OCI-M2 (cell line): ENCODE results near the gene MAP7.

Experiments
- DNase-seq: peaks from one replicate; lab custom pipeline; 2025; ENCODE audit not compliant: unreplicated experiment; lab: John Stamatoyannopoulos, UW

Gene MAP7

DNA sequence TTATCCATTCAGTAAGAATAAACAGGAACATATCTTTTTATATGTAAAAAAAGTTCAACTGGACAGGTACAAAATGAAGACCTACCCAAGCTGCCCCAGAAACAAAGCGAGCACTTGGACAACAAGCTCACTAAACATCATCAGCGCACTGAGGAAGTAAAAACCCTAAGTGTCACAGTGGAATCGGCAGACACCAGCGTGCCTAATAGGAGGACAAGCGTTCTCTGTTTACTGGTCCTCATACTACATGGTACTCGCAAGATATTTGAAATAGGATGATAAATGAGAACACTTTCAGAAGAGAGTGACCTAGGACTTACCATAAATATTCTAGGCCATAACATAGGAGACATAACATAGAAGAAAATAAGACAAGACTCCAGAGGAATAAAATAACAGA lies 18.2 kb downstream of the MAP7 start:
- DNase-seq, result no peak

DNA sequence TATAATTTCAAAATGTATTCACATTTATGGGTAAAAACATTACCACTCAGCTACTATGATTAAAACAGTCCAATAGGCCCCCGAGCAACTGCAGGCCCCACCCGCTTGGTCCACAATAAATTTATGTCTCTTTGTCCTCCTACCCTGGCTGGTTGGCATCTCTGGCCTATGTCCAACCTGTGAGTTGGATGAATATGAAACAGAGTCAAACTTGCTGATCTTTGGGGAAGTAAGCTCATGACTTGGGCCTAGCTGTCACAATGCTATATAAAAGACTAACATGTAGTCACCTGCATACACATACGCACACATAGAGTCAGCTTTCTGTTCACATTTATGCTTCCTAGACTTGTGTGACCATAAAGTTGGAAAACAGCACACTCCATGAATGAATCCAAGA lies 20.5 kb downstream of the MAP7 start:
- no peak for DNase-seq

DNA sequence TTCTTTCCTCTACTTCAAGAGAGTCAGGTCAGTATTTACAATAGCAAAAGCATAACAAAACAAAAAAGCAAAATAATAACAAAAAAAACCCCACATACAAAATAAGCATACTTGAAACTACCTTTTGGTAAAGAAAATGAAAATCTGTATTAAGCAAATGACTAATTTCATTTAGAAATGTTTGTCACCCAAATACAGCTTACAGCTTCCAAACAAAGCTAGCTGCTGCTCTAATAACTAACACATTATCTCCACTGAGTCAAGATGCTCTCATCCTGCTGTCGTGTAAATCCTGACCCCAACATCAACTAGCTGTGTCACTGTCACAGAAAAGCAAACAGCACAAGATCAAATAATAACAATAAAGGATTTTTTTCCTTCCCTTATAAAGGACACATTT lies 21.7 kb downstream of the MAP7 start:
- DNase-seq, result no peak

DNA sequence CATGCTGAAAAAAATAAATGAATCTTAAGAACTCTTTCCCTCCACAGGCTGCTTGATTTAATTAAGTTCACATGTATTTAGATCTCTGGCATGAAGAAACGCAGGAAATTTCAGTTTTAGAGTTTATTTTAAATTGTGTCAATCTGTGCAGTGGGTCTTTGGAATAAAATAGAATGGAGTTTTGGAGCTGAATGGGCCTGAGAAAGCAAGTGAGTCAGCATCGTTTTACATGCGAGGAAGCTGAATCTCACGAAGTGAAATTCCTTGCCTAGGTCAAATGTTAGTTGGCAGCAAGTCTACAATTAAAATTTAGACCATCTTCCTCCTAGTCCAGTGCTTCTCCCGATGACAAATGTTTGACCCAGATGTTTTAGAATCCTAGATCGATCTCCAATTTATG lies 22.4 kb downstream of the MAP7 start:
- DNase-seq, result no peak

DNA sequence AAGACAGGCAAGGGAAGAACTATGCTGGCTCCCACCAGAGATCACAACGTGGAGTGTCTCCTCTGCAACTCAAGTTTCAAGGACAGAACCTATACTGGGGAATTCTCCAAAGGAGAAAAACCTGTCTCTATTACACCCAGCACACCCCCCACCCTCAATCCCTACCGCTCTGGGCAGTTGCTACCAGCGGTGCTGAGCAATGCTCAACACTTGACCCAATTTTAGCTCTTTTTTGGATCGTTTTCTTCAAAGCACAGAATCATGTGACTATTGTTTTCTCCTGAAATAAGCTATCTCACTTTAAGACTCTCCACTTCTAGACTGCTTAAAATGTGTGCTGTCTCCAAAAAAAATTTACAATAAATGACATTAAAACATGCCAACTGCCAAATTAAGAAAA lies 23.3 kb downstream of the MAP7 start:
- DNase-seq, result no peak

DNA sequence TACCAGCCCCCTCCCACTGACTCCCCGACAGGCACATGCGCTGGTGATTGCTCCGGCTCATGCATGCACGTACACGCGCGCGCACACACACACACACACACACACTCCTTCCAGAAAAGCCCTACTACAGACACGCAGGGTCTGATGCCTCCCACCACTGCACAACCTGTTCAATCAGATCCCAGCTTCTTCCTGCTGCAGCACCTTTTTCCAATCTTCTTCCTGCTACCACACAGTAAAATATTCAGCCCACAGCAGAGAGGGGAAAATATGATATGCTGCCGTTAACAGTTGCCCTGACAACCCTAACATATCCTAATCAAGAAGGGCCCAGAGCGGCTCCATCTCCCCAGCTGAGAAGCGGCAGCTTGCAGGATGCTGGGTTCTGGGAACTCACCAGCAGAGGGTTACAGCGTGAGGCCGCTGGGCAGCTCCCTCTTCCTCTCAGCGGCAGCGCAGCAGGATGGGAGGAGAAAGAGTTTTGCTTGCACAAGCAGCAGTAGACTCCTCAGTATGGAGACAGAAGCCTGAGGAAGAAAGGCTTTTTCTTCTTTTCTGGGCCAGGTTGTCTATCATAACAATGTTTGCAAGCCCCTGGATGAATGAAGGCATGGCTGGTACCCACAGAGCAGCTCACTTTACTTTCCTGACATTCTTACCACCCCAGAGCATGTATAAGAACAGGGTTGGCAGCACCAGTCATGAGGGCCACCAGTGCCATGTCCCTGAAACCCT lies 23.9 kb downstream of the MAP7 start:
- DNase-seq, result no peak

DNA sequence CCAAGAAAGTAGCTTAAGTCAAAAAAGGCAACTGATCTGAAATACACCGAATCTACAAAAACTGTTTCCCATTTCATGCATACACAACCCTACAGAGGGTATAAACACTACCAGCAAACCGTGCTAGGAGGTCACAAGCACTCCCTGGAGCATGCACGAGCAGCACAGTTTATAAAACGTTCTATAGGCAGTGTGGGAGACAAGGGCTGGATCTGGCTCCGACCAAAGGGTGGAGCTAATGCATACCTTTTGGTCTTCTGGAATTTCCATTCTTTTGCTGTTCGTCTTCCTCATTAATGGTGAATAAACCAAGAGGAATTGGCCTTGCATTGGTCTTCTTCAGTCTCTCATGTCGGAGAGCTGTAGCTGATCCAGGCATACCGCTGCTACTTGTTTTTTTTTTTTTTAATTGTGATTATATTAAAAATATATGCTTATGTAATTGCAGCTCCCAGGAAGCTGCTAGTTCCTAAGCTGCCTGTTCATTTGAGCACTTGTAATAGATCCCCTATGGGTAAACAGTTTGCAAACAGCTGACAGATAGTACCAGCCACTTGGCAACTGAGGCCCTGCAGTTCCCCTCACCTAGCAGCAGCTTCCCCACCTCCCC lies 24.5 kb downstream of the MAP7 start:
- DNase-seq, result no peak

DNA sequence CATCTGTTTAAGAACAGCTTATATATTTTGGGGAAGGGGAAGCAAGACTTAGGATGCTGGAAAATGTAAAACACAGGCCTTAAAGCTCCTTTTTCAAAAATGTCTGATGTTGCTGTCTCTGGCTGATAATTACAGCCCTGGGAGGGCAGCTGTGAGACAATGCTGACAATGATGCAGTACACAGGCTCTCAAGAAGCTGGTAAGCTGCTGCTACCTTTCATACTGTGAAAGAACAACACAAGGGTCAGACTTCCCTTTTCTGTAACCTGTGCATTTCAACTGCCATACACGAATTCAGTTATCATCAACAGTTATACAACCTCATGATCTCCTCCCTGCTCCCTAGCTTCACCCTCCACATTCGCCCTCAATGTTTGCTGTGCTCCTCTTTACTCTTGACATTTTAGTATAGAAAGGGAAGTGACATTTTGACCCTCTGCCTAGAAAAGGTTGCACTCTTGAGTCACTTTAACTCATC lies 25.2 kb downstream of the MAP7 start:
- no peak for DNase-seq

DNA sequence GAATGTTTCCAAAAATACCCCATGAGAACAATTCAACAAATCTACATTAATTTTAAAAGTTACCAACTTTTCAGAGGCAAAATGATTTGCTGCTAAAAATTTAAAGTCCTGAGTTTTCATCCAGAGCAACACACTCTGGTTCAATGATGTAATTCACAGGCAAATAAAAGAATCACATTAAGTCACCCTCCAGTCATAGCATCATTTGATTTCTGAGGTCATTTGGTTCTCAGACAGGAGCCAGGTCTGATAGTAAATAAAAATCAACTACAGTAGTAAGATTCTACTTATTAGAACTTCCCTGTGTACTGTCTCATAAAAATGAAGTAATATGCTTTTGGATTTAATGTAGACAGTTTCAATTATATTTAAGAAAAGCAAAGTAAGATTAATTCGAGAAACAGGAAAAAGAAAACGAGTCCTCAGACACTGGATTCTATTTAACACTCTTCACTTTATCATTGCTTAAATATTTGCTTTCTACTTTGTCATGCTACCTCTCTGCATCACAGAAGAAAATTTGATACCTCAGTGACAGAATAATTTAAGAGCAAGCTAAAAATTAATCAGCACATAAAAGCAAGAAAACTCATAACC lies 25.8 kb downstream of the MAP7 start:
- no peak for DNase-seq

DNA sequence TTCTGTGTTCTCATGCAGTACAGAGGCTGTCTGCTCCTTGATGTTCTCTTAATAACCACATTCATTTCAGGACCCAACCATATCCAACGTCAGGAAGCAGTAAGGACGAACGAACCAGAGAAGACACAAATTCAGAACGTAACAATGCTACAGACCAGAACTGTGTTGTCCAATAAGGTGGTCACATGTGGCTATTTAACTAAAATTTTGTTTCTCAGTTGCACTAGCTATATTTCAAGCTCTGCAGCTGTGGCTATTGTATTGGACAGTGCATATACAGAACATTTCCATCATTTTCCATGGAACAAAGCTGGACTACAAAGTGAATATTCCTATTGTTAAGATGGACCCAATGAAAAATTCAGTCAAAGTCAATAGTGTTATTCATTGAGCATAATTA lies 27.0 kb downstream of the MAP7 start:
- DNase-seq, result no peak

DNA sequence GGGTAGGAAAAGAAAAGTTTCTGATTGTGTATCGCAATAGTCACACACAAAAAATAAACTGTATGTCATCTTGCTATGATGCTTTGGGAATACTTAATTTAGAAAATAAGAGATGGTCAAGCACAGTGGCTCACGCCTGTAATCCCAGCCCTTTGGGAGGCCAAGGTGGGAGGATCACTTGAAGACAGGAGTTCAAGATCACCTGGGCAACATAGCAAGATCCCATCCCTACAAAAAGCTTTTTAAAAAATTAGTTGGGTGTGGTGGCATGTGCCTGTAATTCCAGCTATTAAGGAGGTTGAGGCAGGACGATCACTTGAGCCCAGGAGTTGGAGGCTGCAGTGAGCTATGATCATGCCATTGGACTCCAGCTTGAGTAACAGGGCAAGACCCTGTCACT lies 27.6 kb downstream of the MAP7 start:
- DNase-seq, result no peak

DNA sequence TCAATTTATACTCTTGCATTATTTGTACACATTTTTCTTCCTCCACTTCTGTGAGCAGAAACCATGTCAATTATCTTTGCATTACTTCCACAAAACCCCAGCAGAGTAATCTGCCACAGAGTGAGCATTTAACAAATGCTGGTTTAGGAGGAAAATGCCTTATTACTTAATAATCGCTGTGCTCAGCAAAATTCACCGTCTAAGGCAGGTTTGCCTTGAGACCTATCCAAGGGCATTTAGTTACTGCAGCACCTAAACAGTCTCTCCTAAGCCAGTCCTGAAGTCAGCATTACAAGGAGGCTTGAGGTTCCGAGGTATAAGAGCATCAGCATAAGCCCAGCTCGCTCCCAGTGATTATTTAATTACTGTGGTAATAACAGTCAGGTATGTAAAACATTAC lies 28.3 kb downstream of the MAP7 start:
- DNase-seq, result no peak

DNA sequence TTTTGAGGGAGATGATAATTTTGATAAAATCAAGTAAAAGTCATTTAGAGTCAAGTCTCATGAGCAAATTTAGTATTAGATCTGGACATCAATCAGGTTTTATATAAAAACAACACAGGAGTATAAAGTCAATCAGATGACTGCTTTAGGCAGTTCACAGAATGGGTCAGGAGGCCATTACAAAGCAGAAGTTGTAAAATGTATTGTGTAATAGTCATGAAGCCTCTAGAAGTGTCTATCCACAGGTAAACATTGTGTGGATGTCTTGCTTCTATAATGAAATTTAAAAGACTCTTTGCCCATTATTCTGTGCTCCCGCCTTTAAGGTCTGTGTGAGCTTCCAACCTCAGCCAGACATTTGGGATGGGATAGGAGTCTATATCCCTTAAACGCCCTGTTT lies 28.8 kb downstream of the MAP7 start:
- no peak for DNase-seq

DNA sequence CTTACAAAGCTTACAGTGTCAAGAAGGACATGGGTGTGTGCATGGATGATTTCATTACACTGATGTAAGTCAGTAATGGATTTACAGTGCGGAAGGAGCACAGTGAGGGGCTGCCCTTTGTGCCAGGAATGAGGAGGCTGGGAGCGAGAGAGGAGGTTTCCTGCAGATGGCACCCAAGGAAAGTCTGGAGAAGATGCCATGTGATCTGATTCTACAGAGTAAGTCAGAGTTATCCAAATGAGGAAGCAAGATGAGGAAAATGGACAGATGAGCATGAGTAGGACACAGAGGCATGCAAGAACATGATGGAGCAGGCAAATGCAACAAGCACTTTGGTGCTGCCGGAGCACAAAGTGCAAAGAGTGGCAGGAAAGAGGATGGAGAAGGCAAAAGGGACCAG lies 29.7 kb downstream of the MAP7 start:
- DNase-seq, result no peak

DNA sequence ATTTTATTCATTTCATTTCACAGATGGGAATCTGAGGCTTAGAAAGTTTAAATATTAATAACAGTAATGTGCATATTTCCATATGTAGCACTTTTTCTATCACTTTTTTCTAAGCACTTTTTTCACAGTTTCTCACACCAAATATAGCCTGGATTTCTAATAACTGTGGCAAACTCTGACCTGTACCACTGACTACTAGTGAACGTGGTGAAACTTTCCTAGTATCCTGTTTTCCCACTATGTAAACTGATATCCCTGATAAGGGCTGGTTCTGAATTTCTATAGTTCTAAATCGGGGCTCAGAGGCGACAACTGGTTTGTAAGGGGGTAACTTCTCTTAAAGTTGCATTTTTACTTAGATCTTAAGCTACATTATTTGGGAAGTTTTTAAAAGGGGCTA lies 32.6 kb downstream of the MAP7 start:
- no peak for DNase-seq

DNA sequence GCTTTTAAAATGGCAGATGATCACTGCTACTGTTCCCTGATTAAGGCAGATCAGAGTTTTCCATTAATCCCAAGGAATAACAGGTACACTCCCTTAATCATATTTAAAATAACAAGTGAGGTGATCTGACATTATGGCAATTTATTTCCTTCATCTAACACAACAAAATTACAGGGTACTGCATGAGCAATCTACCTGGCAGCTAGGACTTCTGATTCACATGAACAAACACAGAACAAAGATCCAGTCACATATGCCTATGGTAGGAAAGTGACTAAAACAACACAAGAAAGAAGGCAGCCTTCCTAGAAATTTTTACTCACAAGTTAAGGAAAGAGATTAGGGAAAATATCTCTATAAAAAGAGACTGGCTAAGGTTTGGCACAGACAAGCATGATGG lies 33.2 kb downstream of the MAP7 start:
- no peak for DNase-seq

DNA sequence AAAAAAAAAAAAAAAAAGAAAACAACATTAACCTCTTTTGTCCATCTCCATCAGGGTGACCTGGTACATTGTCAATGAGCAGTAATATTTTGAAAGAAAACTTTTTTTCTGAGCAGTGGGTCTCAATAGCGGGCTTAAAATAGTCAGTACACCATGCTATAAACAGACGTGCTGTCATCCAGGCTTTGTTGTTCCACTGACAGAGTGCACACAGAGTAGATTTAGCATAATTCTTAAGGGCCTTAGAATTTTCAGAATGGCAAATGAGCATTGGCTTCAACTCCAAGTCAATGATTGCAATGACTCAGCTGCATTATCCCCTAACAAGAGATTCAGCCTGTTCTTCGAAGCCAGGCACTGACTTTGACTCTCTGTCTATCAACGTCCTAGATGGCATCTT lies 35.6 kb downstream of the MAP7 start:
- DNase-seq, result no peak

DNA sequence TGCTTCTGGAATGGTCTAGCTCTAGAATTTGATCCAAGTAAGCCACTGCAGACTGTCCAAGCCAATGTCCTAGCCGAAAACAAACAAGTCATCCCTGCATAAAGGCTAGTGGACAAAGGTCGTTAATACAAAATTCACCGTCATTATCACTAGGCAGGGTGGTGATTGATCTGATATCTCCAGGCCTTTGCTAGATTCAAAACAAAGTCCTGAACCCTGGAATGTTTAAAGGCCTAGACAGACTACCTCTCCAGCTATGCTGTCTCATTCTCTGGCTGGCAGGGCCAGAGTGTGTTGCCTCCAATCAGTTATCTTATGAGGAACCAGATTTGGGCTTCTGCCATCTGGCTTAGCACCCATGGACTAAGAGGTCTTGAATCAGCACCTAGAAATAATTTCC lies 38.3 kb downstream of the MAP7 start:
- no peak for DNase-seq

DNA sequence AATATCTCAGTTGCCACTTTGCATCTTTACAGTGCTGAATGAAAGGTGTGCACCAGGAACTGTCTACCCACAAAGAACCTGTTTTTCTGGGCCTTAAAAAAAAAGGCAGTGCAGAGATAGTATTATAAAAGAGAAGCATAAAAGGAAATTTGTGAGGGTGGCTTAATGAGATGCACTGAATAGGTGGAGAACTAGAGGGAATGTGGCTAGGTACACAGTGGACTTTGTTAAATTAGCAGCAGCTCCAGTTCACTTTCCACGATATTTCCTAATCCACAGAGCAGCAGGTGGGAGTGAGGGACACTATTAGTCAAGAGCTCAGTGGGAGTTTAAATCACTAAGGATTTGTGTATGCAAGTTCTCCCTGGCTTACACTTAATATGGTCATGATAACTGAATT lies 38.8 kb downstream of the MAP7 start:
- no peak for DNase-seq

DNA sequence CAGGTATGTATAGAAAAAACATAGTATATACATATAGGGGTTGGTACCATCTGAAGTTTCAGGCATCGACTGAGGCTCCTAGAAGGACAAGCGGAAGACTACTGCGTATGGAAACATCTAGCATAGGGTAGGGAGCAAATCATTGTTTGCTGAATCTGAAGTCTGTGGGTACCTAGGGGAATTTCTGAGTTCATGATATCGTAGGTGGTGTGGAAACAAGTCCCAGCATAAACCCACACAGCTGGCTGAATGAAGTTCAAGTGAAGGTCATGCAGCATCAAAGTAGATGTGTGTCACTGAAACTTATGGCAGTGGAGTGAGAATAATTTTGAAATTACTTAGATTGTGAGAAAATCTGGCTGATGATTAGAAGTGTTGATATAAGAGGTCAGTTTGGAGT lies 39.4 kb downstream of the MAP7 start:
- no peak for DNase-seq

DNA sequence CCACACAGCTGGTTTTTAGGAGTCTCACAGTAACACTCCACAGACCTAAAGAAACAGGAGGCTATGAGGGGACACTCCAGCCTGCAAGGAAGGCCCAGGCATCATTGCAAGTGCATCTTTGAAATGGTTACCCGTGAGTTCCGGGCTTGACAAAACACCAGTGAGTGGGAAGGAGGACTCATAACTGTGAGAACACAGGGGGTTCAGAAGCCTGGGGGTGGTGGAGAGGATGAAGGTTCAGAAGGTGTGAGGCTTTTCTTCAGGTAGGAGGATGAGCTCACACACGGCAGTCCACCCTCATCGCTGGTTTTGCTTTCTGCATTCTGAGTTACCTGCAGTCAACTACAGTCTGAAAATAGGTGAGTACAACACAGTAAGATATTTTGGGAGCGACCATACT lies 39.9 kb downstream of the MAP7 start:
- no peak for DNase-seq

DNA sequence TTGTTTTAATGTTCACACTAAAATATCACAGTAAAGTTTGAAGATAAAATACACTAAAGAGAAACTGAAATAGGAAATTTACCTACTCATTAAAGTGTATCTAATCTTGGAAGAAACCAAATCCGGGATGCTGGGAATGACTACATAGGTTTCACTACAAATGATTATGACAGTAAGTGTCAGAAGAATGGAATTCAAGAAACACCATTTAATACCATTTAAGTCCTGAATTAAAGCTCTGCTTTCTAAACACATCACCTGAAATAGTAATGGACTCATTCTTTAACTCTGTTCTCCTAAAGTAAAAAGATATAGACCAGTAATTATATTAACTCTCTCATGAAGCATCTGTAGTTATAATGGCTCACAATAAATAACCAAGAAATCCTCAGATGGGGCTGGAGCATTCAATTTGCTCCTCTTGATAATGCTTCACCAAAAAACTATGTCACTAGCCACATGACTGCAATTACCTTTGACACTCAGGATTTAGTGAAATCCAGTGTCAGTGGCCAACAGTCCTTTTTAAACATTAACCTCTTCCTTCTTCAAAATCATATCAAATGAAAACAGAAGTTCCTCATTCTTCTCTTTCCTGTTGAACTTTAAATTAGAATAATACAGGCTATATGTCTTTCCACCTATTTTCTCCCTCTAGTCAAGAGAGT lies 41.4 kb downstream of the MAP7 start:
- DNase-seq, result no peak
